GM19372 (cell line): ENCODE data around the gene MFSD1.
A peak's percentile ranks its signal among the peaks of the same experiment; 100 is the strongest.

Experiments
- ATAC-seq: cut with Tn5 transposase; IDR thresholded peaks from one replicate; pipeline ENCODE4 v1.9.1; 2021; ENCODE audit warnings: mild to moderate bottlenecking, low read depth, moderate library complexity; ENCODE audit not compliant: unreplicated experiment

The MFSD1 gene

GRCh38 chr3:158809642-158810041 is 7.8 kb downstream of the MFSD1 start:
- ATAC-seq = no peak

- ATAC-seq = no peak
Measured at GRCh38 chr3:158810823-158811724, 9.2 kb downstream of the MFSD1 start.

DNA sequence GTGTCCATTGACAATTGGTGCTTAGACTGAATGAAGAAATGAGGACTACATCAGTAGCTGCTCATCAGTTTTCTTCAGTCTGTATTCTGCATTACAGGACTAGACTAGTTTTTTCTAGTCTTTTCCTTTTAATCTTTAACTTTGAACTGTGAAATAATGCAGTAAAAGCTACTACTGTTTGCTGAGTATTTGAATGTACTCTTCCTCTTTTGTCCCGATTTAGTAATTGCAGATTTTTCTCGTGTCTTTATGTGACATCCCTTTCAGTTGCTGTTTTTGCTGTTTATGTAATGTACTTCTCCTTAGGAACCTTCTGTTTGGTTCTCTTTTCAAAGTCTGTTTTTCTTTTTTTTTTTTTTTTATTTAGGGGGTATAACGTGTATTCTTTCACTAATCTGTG is 17.4 kb downstream of the MFSD1 start:
- no peak for ATAC-seq

DNA sequence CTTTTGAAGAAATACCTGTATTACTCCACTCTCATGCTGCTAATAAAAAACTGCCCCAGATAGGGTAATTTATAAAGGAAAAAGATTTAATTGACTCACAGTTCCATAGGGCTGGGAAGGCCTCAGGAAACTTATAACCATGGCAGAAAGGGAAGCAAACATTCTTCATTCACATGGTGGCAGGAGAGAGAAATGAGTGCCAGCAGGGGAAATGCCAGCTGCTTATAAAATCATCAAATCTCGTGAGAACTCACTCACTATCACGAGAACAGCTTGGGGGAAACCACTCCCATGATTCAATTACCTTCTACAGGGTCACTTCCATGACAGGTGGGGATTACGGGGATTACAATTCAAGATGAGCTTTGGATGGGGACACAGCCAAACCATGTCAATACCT is 18.7 kb downstream of the MFSD1 start:
- ATAC-seq = no peak

DNA sequence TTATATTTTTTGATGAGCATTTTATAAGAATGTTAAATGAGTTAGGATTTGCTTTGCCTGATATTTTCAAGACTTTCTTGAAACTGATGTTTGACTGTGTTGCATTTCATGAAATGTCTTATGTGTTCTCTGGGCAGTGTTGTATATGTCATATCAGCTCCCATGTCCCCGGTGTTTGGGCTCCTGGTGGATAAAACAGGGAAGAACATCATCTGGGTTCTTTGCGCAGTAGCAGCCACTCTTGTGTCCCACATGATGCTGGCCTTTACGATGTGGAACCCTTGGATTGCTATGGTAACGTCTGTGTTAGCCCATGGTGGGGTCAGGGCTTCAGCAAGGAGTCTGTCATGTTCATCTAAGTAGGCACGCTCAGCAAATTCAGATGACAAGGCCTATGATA is 20.0 kb downstream of the MFSD1 start:
- ATAC-seq = no peak

- no peak for ATAC-seq
Measured at GRCh38 chr3:158823426-158823825, 21.6 kb downstream of the MFSD1 start.

GRCh38 chr3:158827773-158828172 is 25.9 kb downstream of the MFSD1 start:
- no peak for ATAC-seq

DNA sequence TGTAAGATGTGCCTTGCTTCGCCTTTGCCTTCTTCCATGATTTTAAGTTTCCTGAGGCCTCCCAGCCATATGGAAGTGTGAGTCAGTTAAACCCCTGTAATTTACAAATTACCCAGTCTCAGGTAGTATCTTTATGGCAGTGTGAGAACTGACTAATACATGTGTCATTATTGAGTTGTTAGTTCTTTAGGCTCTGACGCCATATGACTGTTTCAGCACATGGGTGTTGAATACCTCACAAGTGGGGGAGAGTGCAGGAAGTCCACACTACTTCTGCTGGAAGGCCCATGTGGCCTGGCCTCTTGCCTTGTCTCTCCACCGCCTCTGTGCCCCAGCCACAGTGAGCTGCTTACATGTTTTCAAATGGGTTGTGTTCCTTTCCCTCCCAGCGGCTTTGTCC is 28.5 kb downstream of the MFSD1 start:
- ATAC-seq = no peak

- ATAC-seq = no peak
Measured at GRCh38 chr3:158831861-158832260, 30.0 kb downstream of the MFSD1 start.

- no peak for ATAC-seq
Measured at GRCh38 chr3:158835631-158836030, 33.8 kb downstream of the MFSD1 start.

DNA sequence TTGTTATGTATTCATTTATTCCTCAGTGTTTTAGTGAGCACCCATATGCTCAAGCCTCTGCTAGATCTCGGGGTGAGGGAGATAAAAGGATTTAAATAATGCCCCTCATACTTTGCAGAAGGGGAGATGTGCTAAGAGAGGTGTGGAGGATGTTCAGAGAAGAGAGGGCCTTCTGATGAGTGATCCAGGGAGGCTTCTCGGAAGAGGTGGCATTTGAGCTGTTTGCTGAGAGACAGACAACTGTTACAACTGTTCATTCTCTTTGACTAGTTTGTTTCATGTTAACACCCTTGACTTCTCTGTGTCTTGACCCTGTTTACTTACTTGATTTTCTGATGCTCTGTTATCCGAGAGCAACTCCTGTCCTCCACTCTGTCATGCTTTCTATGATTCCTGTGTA is 34.5 kb downstream of the MFSD1 start:
- no peak for ATAC-seq

DNA sequence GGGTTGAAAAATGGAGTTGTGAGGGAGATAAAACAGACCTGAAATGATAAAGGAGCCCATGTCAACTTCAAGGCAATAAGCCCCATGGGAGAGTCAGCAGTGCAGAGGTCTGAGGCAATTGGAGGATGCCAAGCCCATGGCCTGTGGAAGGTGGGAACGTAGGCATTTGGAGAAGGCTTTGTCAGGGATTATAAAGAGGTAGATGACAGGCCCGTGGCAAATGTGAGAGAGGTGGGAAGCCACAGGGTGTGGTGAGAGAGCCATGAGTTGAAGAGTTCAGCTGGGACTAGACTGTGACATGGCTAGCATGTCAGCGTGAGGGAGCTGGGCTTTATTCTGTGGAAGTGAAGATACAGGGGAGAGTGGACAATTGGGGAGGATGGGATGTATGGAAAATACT is 35.4 kb downstream of the MFSD1 start:
- no peak for ATAC-seq

GRCh38 chr3:158839966-158840365 is 38.1 kb downstream of the MFSD1 start:
- ATAC-seq = no peak

GRCh38 chr3:158841387-158841786 is 39.5 kb downstream of the MFSD1 start:
- no peak for ATAC-seq

GRCh38 chr3:158842976-158843375 is 41.1 kb downstream of the MFSD1 start:
- ATAC-seq = no peak

DNA sequence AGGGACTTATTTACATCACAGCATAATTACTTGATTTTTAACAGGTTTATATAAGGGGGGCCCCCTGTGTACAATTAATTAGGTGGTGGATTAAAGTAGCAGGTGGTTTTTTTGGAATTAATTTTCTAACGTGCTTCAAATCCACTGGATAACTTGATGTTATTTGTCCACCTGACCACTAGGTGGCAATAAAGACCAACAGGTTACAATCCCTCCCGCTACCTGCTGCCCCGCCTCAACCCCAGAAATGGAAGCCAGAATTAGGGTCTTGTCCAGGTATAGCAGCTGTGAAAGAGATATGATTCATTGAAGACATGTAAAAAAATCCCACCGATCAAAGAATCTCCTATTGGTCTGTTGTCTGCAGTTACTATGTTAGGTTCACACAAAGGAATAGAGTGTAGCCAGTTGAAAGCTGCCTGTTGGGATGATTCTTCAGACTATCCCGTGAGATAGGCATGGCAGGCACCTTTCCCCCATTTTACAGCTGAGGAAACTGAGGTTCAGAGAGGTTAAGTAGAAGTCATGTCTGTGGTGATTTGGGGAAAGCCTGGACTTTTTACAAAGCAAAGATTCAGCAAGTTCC is 44.0 kb downstream of the MFSD1 start:
- peak; percentile 46 for ATAC-seq

DNA sequence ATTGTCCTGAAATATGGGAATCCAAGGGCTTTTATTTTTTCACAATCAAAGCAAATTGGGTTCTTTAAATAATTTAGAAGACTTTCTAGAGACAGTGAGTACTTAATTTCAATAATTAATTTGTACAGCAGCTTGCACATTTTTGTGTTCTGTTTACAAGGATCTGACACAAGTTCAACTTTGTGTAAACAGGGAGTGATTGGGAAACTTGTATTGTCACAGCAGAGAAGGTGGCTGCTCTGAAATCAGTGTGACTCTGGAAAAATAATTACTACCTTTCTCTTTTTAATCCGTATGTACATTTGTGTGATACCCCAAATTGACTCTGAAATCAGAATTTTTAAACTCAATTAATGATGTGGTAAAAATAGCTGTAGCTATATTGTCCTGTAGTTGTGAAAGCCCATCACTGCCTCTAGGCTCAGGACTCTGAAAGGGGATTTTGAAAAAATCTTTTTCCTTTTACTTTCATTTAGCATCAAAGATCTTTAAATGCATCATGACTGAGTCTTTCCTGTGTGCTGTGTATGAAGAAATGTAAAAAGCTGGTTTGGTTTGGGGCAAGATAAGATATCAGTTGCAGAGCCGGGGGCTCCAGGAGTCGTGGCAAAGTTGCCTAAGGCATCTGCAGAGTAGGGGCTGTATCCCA is 45.1 kb downstream of the MFSD1 start:
- ATAC-seq = peak; percentile 80

GRCh38 chr3:158847452-158847821 is 45.6 kb downstream of the MFSD1 start:
- ATAC-seq = peak; percentile 31

- ATAC-seq = no peak
Measured at GRCh38 chr3:158847885-158848284, 46.0 kb downstream of the MFSD1 start.

DNA sequence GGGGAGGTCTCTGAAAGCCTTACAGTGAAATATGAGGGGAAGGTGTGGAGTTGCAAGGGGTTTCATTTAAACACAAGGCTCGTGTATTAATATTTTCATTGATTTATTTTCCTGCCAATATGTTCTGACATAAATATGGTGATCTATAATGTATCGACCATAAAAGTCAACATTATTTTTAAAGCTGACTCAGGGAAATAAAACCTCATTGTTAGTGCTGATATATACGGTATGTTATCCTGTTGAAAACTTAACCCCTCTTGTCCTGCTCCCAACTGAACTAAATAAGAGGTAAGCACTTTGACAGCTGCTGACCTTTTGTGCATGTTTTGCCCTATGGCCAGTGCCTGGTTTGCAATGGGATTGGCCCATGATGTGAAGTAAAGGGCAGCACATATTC is 47.9 kb downstream of the MFSD1 start:
- ATAC-seq = no peak

DNA sequence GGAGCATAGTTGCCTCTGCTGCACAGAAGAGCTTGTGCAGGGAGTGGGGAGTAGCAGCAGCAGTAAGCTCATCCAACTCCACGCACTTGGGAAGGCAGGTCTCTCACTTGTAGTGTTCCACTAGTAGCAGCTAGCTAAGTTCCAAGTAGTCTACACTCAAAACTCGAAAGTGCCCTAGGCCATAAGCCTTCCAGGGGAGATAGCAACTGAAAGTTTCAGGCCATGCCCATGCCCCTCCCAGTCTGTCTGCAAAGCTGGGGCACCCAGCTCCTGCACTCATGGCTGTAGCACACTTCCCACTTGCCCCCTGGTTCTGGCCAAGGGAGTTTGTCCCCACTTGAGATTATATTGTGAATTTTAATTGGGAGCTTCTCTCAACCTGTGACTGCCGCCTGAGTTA is 57.5 kb downstream of the MFSD1 start:
- ATAC-seq = no peak

GRCh38 chr3:158863247-158863646 is 61.4 kb downstream of the MFSD1 start:
- ATAC-seq = no peak
